GM12878 (cell line): Measurements from ENCODE around the gene ZNF655. TPM values are rescaled to one million over a fixed set of nuclear protein-coding genes. Genes with fewer than 3 reads are reported as not detected.

Experiments used
- ATAC-seq: fragments of 200-7000 bp; cut with Tn5 transposase; 3 replicates; pipeline ENCODE4 v1.9.1; 2020; ENCODE audit warnings: mild to moderate bottlenecking, moderate library complexity
- BruUV-seq: library from RNA; stranded (reverse); fragments of 400-500 nt; replicated peaks from 2 replicates; lab custom pipeline; 2021; lab: Mats Ljungman, UMichigan
- CTCF ChIA-PET: fragments of 300-600 bp; sonication (Branson Sonifier 250); formaldehyde crosslinking; extraction: SDS; loops from one replicate; lab custom pipeline; 2021; ENCODE audit warnings: inconsistent platforms; lab: Yijun Ruan, JAX
- POLR2A ChIA-PET: fragments of 350-600 bp; formaldehyde crosslinking; extraction: SDS; loops from one replicate; lab custom pipeline; 2021; ENCODE audit warnings: inconsistent platforms; lab: Charles Lee
- RAD21 ChIA-PET: fragments of 300-600 bp; sonication (Branson Sonifier 250); formaldehyde crosslinking; loops from one replicate; lab custom pipeline; 2023; ENCODE audit warnings: antibody characterized with exemption; ENCODE audit not compliant: unreplicated experiment; lab: Charles Lee
- SMC1A ChIA-PET: fragments of 300-600 bp; sonication (Branson Sonifier 250); formaldehyde crosslinking; loops from one replicate; lab custom pipeline; 2023; ENCODE audit not compliant: unreplicated experiment, uncharacterized antibody; lab: Charles Lee
- DNase-seq: peaks from one replicate; pipeline ENCODE4 v3.0.0-alpha.2; 2011; ENCODE audit warnings: low read depth, low spot score
- FAIRE-seq: peaks from 3 replicates; lab custom pipeline; 2011; peaks lifted over from hg19 to GRCh38; lab: Jason Lieb, UNC
- H2AFZ ChIP-seq: 2 replicates; pipeline ENCODE4 v1.6.0; 2011; ENCODE audit warnings: low read depth, low read length, control low read depth; ENCODE audit not compliant: control insufficient read depth
- H3K27ac ChIP-seq: 2 replicates; pipeline ENCODE4 v1.5.1; 2011; ENCODE audit warnings: control low read depth; ENCODE audit not compliant: control insufficient read depth, insufficient read depth
- H3K27me3 ChIP-seq, 2 experiments: replicated peaks in 1 of 2; 2 replicates each; pipeline versions ENCODE4 v1.6.0 to v1.6.1; 2011; ENCODE audit warnings: low read length in 1 of 2; ENCODE audit not compliant: control insufficient read depth in 2 of 2, insufficient read depth in 2 of 2
- H3K36me3 ChIP-seq, 2 experiments: 2 replicates each; pipeline ENCODE4 v1.5.1; 2011; ENCODE audit warnings: low read length in 1 of 2; ENCODE audit not compliant: control insufficient read depth in 2 of 2, insufficient read depth in 2 of 2
- H3K4me1 ChIP-seq: 2 replicates; pipeline ENCODE4 v1.6.1; 2011; ENCODE audit warnings: mild to moderate bottlenecking, low read length, moderate library complexity, mixed read lengths; ENCODE audit not compliant: control insufficient read depth, insufficient read depth
- H3K4me2 ChIP-seq: 2 replicates; pipeline ENCODE4 v1.6.0; 2011; ENCODE audit warnings: control low read depth; ENCODE audit not compliant: control insufficient read depth, insufficient read depth
- H3K4me3 ChIP-seq: fragments of 200-600 bp; sonication (generic); 2 replicates; pipeline ENCODE4 v1.5.1; 2016
- H3K79me2 ChIP-seq: 2 replicates; pipeline ENCODE4 v1.6.0; 2011; ENCODE audit warnings: low read length; ENCODE audit not compliant: control insufficient read depth, insufficient read depth
- H3K9ac ChIP-seq: 2 replicates; pipeline ENCODE4 v1.8.0; 2011; ENCODE audit warnings: low read length, control low read depth, mixed read lengths; ENCODE audit not compliant: control insufficient read depth, insufficient read depth
- H3K9me3 ChIP-seq: replicated peaks from 3 replicates; pipeline ENCODE4 v1.5.1; 2011; ENCODE audit warnings: mild to moderate bottlenecking, low read length; ENCODE audit not compliant: control insufficient read depth, insufficient read depth
- H4K20me1 ChIP-seq: 2 replicates; pipeline ENCODE4 v1.6.0; 2011; ENCODE audit not compliant: control insufficient read depth, insufficient read depth
- ATF3 ChIP-seq: IDR thresholded peaks from 2 replicates; pipeline ENCODE4 v1.6.1; 2011; ENCODE audit warnings: low read depth, mild to moderate bottlenecking, low read length, moderate library complexity, borderline replicate concordance; ENCODE audit errors: extremely low read depth
- CBFB ChIP-seq: IDR thresholded peaks from 2 replicates; pipeline ENCODE4 v1.6.1; 2016; ENCODE audit warnings: antibody characterized with exemption, low read depth
- CEBPZ ChIP-seq: fragments of 150-350 bp; IDR thresholded peaks from 2 replicates; pipeline ENCODE4 v1.6.1; 2016; ENCODE audit warnings: low read depth, low read length
- CUX1 ChIP-seq: IDR thresholded peaks from 2 replicates; pipeline ENCODE4 v1.6.1; 2012; ENCODE audit warnings: improper control_type of control experiment, low read depth, low read length; ENCODE audit not compliant: insufficient replicate concordance
- FOXK2 ChIP-seq: fragments of 450-650 bp; IDR thresholded peaks from 2 replicates; pipeline ENCODE4 v1.6.1; 2017; ENCODE audit warnings: mild to moderate bottlenecking, moderate library complexity
- HDGF ChIP-seq: fragments of 450-650 bp; IDR thresholded peaks from 2 replicates; pipeline ENCODE4 v1.6.1; 2016; ENCODE audit warnings: antibody characterized with exemption
- LARP7 ChIP-seq: fragments of 450-650 bp; IDR thresholded peaks from 2 replicates; pipeline ENCODE4 v1.6.1; 2017; ENCODE audit warnings: mild to moderate bottlenecking
- PKNOX1 ChIP-seq: fragments of 450-650 bp; IDR thresholded peaks from 2 replicates; pipeline ENCODE4 v1.6.1; 2016; ENCODE audit warnings: mild to moderate bottlenecking
- POU2F2 ChIP-seq: IDR thresholded peaks from 3 replicates; pipeline ENCODE4 v1.6.1; 2011; ENCODE audit warnings: low read depth, mild to moderate bottlenecking, low read length, borderline replicate concordance
- SMC3 ChIP-seq: IDR thresholded peaks from 2 replicates; pipeline ENCODE4 v1.6.1; 2011; ENCODE audit warnings: low read length, improper control_type of control experiment, borderline replicate concordance
- SP1 ChIP-seq: IDR thresholded peaks from one replicate; pipeline ENCODE4 v1.6.1; 2011; ENCODE audit warnings: low read depth, low read length
- YBX1 ChIP-seq: fragments of 450-650 bp; IDR thresholded peaks from 2 replicates; pipeline ENCODE4 v1.6.1; 2016; ENCODE audit warnings: antibody characterized with exemption
- YY1 ChIP-seq: IDR thresholded peaks from 2 replicates; pipeline ENCODE4 v1.6.1; 2011; ENCODE audit warnings: low read depth, mild to moderate bottlenecking, low read length
- WGBS: methylation state at CpG from one replicate; pipeline ENCODE4 v1.1.6; 2016; ENCODE audit warnings: low lambda C conversion rate; ENCODE audit not compliant: insufficient replicate concordance, insufficient coverage; ENCODE audit errors: missing lambda C conversion rate; 5-methylcytosine and 5-hydroxymethylcytosine counted together
- in situ Hi-C: fragments of 300-500 bp; cut with MboI; formaldehyde crosslinking; loops from 9 replicates; pipeline ENCODE4 v1.14.3; 2018; ENCODE audit warnings: mixed read lengths
- intact Hi-C: fragments of 100-400 bp; cut with micrococcal nuclease; formaldehyde crosslinking; loops from one replicate; pipeline ENCODE4 v1.14.2; 2022; ENCODE audit not compliant: unreplicated experiment
- polyA plus RNA-seq, 11 experiments: library from polyadenylated mRNA; depleted of rRNA in 4 of 11; unstranded in 6 of 11; stranded (reverse) in 5 of 11; fragments of >200 nt; fragmentation: Nextera tagmentation in 4 of 11; fragmentation: Illumina TruSeq in 1 of 11; extraction: Ambion mirVana in 4 of 11; extraction: Trizol in 1 of 11; gene quantifications; 1 replicate in 1 of 11; 2 replicates in 10 of 11; pipeline versions ENCODE4 v1.2.1 to v1.2.3, GENCODE V29; 2011 to 2016; ENCODE audit warnings: inconsistent platforms in 2 of 11, missing spikeins in 2 of 11, low read depth in 1 of 11
- total RNA-seq, 4 experiments: library from RNA; depleted of rRNA in 3 of 4; stranded (reverse); fragments of >200 nt in 3 of 4; fragmentation: Illumina TruSeq in 1 of 4; extraction: Trizol in 1 of 4; gene quantifications; 2 replicates each; pipeline versions ENCODE4 v1.2.1 to v1.2.3, GENCODE V29; 2013 to 2021

The ZNF655 gene
- total and polyA plus RNA-seq, 10 of the 15 experiments (the other 5 are each of a cell fraction or from before 2014, with no cell fraction given), result 14.5 to 107 (median 52.8) TPM

- Histone ChIP-seq H3K36me3 (peaks cover 1 to 6% of the 10 kb centered on the region in 2 experiments; a peak in 3 of 4 replicates), H3K9me3 (no peaks in the 10 kb centered on the region), H2AFZ (no peak overlapping the region), H3K27me3 (no peaks in the 10 kb centered on the region), H3K79me2 (no peaks in the 10 kb centered on the region; the same call in 1 of the 2 replicates), H3K4me1 (no peaks in the 10 kb centered on the region), H3K27ac (no peak overlapping the region), H3K4me3 (no peak overlapping the region), H3K9ac (no peak overlapping the region), H3K4me2 (no peak overlapping the region), H4K20me1 (no peaks in the 10 kb centered on the region)
- CTCF ChIA-PET, result no interaction called here
- SMC1A ChIA-PET, result no interaction called here
- BruUV-seq, result no TSS peak
- POLR2A ChIA-PET, result no interaction called here
- DNase-seq (no peak), ATAC-seq (no peak), FAIRE-seq (no peak)
- in situ Hi-C loops (no loop called here), intact Hi-C loops (no loop called here)
- WGBS, result 94% methylated on average over 3 of the region's 3 CpGs
- RAD21 ChIA-PET, result no interaction called here
- TF ChIP-seq SMC3, result no peak
- no peak for TF ChIP-seq ATF3
- no peak for TF ChIP-seq YY1
- TF ChIP-seq POU2F2, result no peak
- TF ChIP-seq CBFB, result no peak
- TF ChIP-seq FOXK2, result no peak
- no peak for TF ChIP-seq HDGF
- no peak for TF ChIP-seq YBX1
- no peak for TF ChIP-seq PKNOX1
- TF ChIP-seq SP1, result no peak
- no peak for TF ChIP-seq LARP7
- no peak for TF ChIP-seq CUX1
- TF ChIP-seq CEBPZ, result no peak
These were observed 13.3 kb downstream of the ZNF655 start for GRCh38 chr7:99571768-99572167.
